AG04450 (cell line): ENCODE data around the gene EHD2. TPM values are rescaled to one million over a fixed set of nuclear protein-coding genes. Genes with fewer than 3 reads are reported as not detected.

Experiments
- CTCF ChIA-PET: fragments of 300-600, 350-600 bp; formaldehyde crosslinking; extraction: SDS; loops from one replicate; lab custom pipeline; 2022; ENCODE audit warnings: antibody characterized with exemption, inconsistent platforms; lab: Charles Lee
- POLR2A ChIA-PET: fragments of 350-600 bp; formaldehyde crosslinking; extraction: SDS; loops from one replicate; lab custom pipeline; 2021; ENCODE audit warnings: antibody characterized with exemption, inconsistent platforms; lab: Yijun Ruan, JAX
- DNase-seq: peaks from one replicate; pipeline ENCODE4 v3.0.0-alpha.2; 2011; ENCODE audit warnings: low read depth, low spot score
- H3K27ac ChIP-seq: one replicate; pipeline ENCODE4 v1.5.1; 2012; ENCODE audit warnings: low read depth, low read length, control low read depth
- H3K27me3 ChIP-seq: one replicate; pipeline ENCODE4 v1.6.0; 2012; ENCODE audit warnings: low read length; ENCODE audit not compliant: control insufficient read depth, insufficient read depth
- H3K4me3 ChIP-seq: 2 replicates; pipeline ENCODE4 v1.5.1; 2011; ENCODE audit warnings: mild to moderate bottlenecking, low read depth, low read length, control low read depth
- H3K9me3 ChIP-seq: 2 replicates; pipeline ENCODE4 v1.5.1; 2012; ENCODE audit warnings: low read length; ENCODE audit not compliant: control insufficient read depth, insufficient read depth
- CTCF ChIP-seq: IDR thresholded peaks from 2 replicates; pipeline ENCODE4 v1.5.1; 2011; ENCODE audit warnings: low read depth, low read length, control low read depth, inconsistent platforms
- polyA plus RNA-seq: library from polyadenylated mRNA; depleted of rRNA; stranded (reverse); fragments of >200 nt; gene quantifications from 2 replicates; pipeline ENCODE4 v1.2.3, GENCODE V29; 2011

The EHD2 gene
- polyA plus RNA-seq, 1 experiment = 84.0 TPM

GRCh38 chr19:47681388-47681787 is 31.8 kb upstream of the EHD2 start:
- ChIA-PET POLR2A (no interaction called here), CTCF (no interaction called here)
- H3K27ac ChIP-seq = no peak overlapping the region
- no peaks in the 10 kb centered on the region; the same call in 1 of the 2 replicates for H3K9me3 ChIP-seq
- no peaks in the 10 kb centered on the region for H3K27me3 ChIP-seq
- DNase-seq = no peak
- no peak for TF ChIP-seq CTCF
- no peak overlapping the region for H3K4me3 ChIP-seq

GRCh38 chr19:47681936-47682335 is 31.3 kb upstream of the EHD2 start:
- CTCF ChIA-PET = no interaction called here
- Histone ChIP-seq H3K27me3 (no peaks in the 10 kb centered on the region), H3K9me3 (no peaks in the 10 kb centered on the region; the same call in 1 of the 2 replicates), H3K27ac (no peak overlapping the region), H3K4me3 (no peak overlapping the region)
- no peak for DNase-seq
- POLR2A ChIA-PET = interaction anchor here (0.6 kb wide), 1 partner anchor 92 kb away, joined by 3 read pairs; no protein-coding TSS in a partner anchor
- TF ChIP-seq CTCF = no peak

GRCh38 chr19:47682939-47683338 is 30.3 kb upstream of the EHD2 start:
- Histone ChIP-seq H3K9me3 (no peaks in the 10 kb centered on the region; the same call in 1 of the 2 replicates), H3K4me3 (no peak overlapping the region), H3K27me3 (no peaks in the 10 kb centered on the region), H3K27ac (no peak overlapping the region)
- ChIA-PET CTCF (no interaction called here), POLR2A (no interaction called here)
- DNase-seq = no peak
- no peak for TF ChIP-seq CTCF

- no peak overlapping the region for H3K4me3 ChIP-seq
- H3K27me3 ChIP-seq = no peaks in the 10 kb centered on the region
- POLR2A ChIA-PET = interaction anchor here (0.6 kb wide), 1 partner anchor 77 kb away, joined by 7 read pairs; no protein-coding TSS in a partner anchor
- TF ChIP-seq CTCF = no peak
- no peak overlapping the region for H3K27ac ChIP-seq
- DNase-seq = no peak
- CTCF ChIA-PET = no interaction called here
- H3K9me3 ChIP-seq = peaks cover 3% of the 10 kb centered on the region; the same call in 1 of the 2 replicates
Observed at GRCh38 chr19:47686679-47687450, 26.4 kb upstream of the EHD2 start.

- no peak for DNase-seq
- ChIA-PET POLR2A (no interaction called here), CTCF (no interaction called here)
- peaks cover 3% of the 10 kb centered on the region; the same call in 1 of the 2 replicates for H3K9me3 ChIP-seq
- no peak for TF ChIP-seq CTCF
- H3K27ac ChIP-seq = no peak overlapping the region
- no peaks in the 10 kb centered on the region for H3K27me3 ChIP-seq
- H3K4me3 ChIP-seq = no peak overlapping the region
Observed at GRCh38 chr19:47687906-47688305, 25.3 kb upstream of the EHD2 start.
